ENCODE data around the gene NIPAL1.

NIPAL1 gene

GRCh38 chr4:48028696-48029095 lies 12.1 kb downstream of the NIPAL1 start:
- Histone ChIP-seq H3K27ac (ENCODE audit: low read length) (peak overlapping the region; percentile 44), H3K9me3 (ENCODE audit: insufficient read depth, low read depth, low read length) (no peaks in the 10 kb centered on the region), H3K27me3 (ENCODE audit: insufficient read depth, low read length) (no peaks in the 10 kb centered on the region), H3K4me3 (ENCODE audit: low read length) (peak overlapping the region; percentile 7; the same call in 1 of the 2 replicates), H3K4me1 (ENCODE audit: insufficient read depth, low read length) (peaks cover 28% of the 10 kb centered on the region), H3K36me3 (ENCODE audit: insufficient read depth, low read depth, low read length) (no peaks in the 10 kb centered on the region), H3K9ac (ENCODE audit: low read depth, low read length) (no peak overlapping the region)

- Histone ChIP-seq H3K9me3 (ENCODE audit: insufficient read depth, low read depth, low read length) (no peaks in the 10 kb centered on the region), H3K4me1 (ENCODE audit: insufficient read depth, low read length) (peaks cover 28% of the 10 kb centered on the region), H3K27me3 (ENCODE audit: insufficient read depth, low read length) (no peaks in the 10 kb centered on the region), H3K4me3 (ENCODE audit: low read length) (no peak overlapping the region), H3K36me3 (ENCODE audit: insufficient read depth, low read depth, low read length) (peaks cover 7% of the 10 kb centered on the region; the same call in 1 of the 2 replicates), H3K9ac (ENCODE audit: low read depth, low read length) (peak overlapping the region; percentile 2; the same call in 1 of the 2 replicates), H3K27ac (ENCODE audit: low read length) (no peak overlapping the region)
Observed at GRCh38 chr4:48030470-48030869, 13.9 kb downstream of the NIPAL1 start.

GRCh38 chr4:48031802-48032525 lies 15.4 kb downstream of the NIPAL1 start:
- Histone ChIP-seq H3K27me3 (ENCODE audit: insufficient read depth, low read length) (no peaks in the 10 kb centered on the region), H3K9ac (ENCODE audit: low read depth, low read length) (peak overlapping the region; percentile 16; the same call in 1 of the 2 replicates), H3K27ac (ENCODE audit: low read length) (no peak overlapping the region), H3K9me3 (ENCODE audit: insufficient read depth, low read depth, low read length) (no peaks in the 10 kb centered on the region), H3K4me1 (ENCODE audit: insufficient read depth, low read length) (peaks cover 28% of the 10 kb centered on the region), H3K36me3 (ENCODE audit: insufficient read depth, low read depth, low read length) (peaks cover 11% of the 10 kb centered on the region; the same call in 1 of the 2 replicates), H3K4me3 (ENCODE audit: low read length) (no peak overlapping the region)

GRCh38 chr4:48032721-48033120 lies 16.1 kb downstream of the NIPAL1 start:
- no peak overlapping the region for H3K9ac ChIP-seq (ENCODE audit: low read depth, low read length)
- H3K27me3 ChIP-seq (ENCODE audit: insufficient read depth, low read length): no peaks in the 10 kb centered on the region
- H3K36me3 ChIP-seq (ENCODE audit: insufficient read depth, low read depth, low read length): peaks cover 11% of the 10 kb centered on the region; the same call in 1 of the 2 replicates
- no peaks in the 10 kb centered on the region for H3K9me3 ChIP-seq (ENCODE audit: insufficient read depth, low read depth, low read length)
- peaks cover 28% of the 10 kb centered on the region for H3K4me1 ChIP-seq (ENCODE audit: insufficient read depth, low read length)
- no peak overlapping the region for H3K27ac ChIP-seq (ENCODE audit: low read length)
- H3K4me3 ChIP-seq (ENCODE audit: low read length): no peak overlapping the region

GRCh38 chr4:48033412-48033811 lies 16.8 kb downstream of the NIPAL1 start:
- Histone ChIP-seq H3K9ac (ENCODE audit: low read depth, low read length) (no peak overlapping the region), H3K27me3 (ENCODE audit: insufficient read depth, low read length) (no peaks in the 10 kb centered on the region), H3K27ac (ENCODE audit: low read length) (no peak overlapping the region), H3K4me3 (ENCODE audit: low read length) (no peak overlapping the region), H3K9me3 (ENCODE audit: insufficient read depth, low read depth, low read length) (no peaks in the 10 kb centered on the region), H3K36me3 (ENCODE audit: insufficient read depth, low read depth, low read length) (peaks cover 11% of the 10 kb centered on the region; the same call in 1 of the 2 replicates), H3K4me1 (ENCODE audit: insufficient read depth, low read length) (peaks cover 22% of the 10 kb centered on the region)

- Histone ChIP-seq H3K27ac (ENCODE audit: low read length) (no peak overlapping the region), H3K9me3 (ENCODE audit: insufficient read depth, low read depth, low read length) (no peaks in the 10 kb centered on the region)
Observed at GRCh38 chr4:48033825-48034413, 17.3 kb downstream of the NIPAL1 start.

GRCh38 chr4:48035952-48036351 lies 19.4 kb downstream of the NIPAL1 start:
- no peaks in the 10 kb centered on the region for H3K9me3 ChIP-seq (ENCODE audit: insufficient read depth, low read depth, low read length)
- no peak overlapping the region for H3K27ac ChIP-seq (ENCODE audit: low read length)
- no peaks in the 10 kb centered on the region; the same call in 1 of the 2 replicates for H3K4me1 ChIP-seq (ENCODE audit: insufficient read depth, low read length)
- no peak overlapping the region for H3K9ac ChIP-seq (ENCODE audit: low read depth, low read length)
- no peak overlapping the region for H3K4me3 ChIP-seq (ENCODE audit: low read length)
- no peaks in the 10 kb centered on the region for H3K27me3 ChIP-seq (ENCODE audit: insufficient read depth, low read length)
- peaks cover 11% of the 10 kb centered on the region; the same call in 1 of the 2 replicates for H3K36me3 ChIP-seq (ENCODE audit: insufficient read depth, low read depth, low read length)

More at GRCh38 chr4:48033825-48034413, 17.3 kb downstream of the NIPAL1 start:
- Histone ChIP-seq H3K36me3 (ENCODE audit: insufficient read depth, low read depth, low read length) (peaks cover 11% of the 10 kb centered on the region; the same call in 1 of the 2 replicates), H3K4me3 (ENCODE audit: low read length) (no peak overlapping the region), H3K4me1 (ENCODE audit: insufficient read depth, low read length) (peaks cover 18% of the 10 kb centered on the region), H3K27me3 (ENCODE audit: insufficient read depth, low read length) (no peaks in the 10 kb centered on the region), H3K9ac (ENCODE audit: low read depth, low read length) (no peak overlapping the region)

GRCh38 chr4:48037117-48037462 lies 20.5 kb downstream of the NIPAL1 start:
- Histone ChIP-seq H3K4me3 (ENCODE audit: low read length) (no peak overlapping the region), H3K36me3 (ENCODE audit: insufficient read depth, low read depth, low read length) (peaks cover 11% of the 10 kb centered on the region; the same call in 1 of the 2 replicates), H3K9me3 (ENCODE audit: insufficient read depth, low read depth, low read length) (no peaks in the 10 kb centered on the region), H3K4me1 (ENCODE audit: insufficient read depth, low read length) (no peaks in the 10 kb centered on the region), H3K27ac (ENCODE audit: low read length) (no peak overlapping the region), H3K9ac (ENCODE audit: low read depth, low read length) (no peak overlapping the region), H3K27me3 (ENCODE audit: insufficient read depth, low read length) (no peaks in the 10 kb centered on the region)

- no peaks in the 10 kb centered on the region; the same call in 1 of the 2 replicates for H3K4me1 ChIP-seq (ENCODE audit: insufficient read depth, low read length)
- H3K4me3 ChIP-seq (ENCODE audit: low read length): no peak overlapping the region
- no peak overlapping the region for H3K9ac ChIP-seq (ENCODE audit: low read depth, low read length)
- H3K27me3 ChIP-seq (ENCODE audit: insufficient read depth, low read length): no peaks in the 10 kb centered on the region
- peaks cover 11% of the 10 kb centered on the region; the same call in 1 of the 2 replicates for H3K36me3 ChIP-seq (ENCODE audit: insufficient read depth, low read depth, low read length)
- H3K9me3 ChIP-seq (ENCODE audit: insufficient read depth, low read depth, low read length): no peaks in the 10 kb centered on the region
- H3K27ac ChIP-seq (ENCODE audit: low read length): no peak overlapping the region
Observed at GRCh38 chr4:48038666-48039065, 22.1 kb downstream of the NIPAL1 start.

- Histone ChIP-seq H3K4me3 (ENCODE audit: low read length) (no peak overlapping the region), H3K9ac (ENCODE audit: low read depth, low read length) (no peak overlapping the region), H3K36me3 (ENCODE audit: insufficient read depth, low read depth, low read length) (peaks cover 10% of the 10 kb centered on the region; the same call in 1 of the 2 replicates), H3K9me3 (ENCODE audit: insufficient read depth, low read depth, low read length) (no peaks in the 10 kb centered on the region), H3K27me3 (ENCODE audit: insufficient read depth, low read length) (no peaks in the 10 kb centered on the region), H3K27ac (ENCODE audit: low read length) (no peak overlapping the region), H3K4me1 (ENCODE audit: insufficient read depth, low read length) (no peaks in the 10 kb centered on the region; the same call in 1 of the 2 replicates)
Observed at GRCh38 chr4:48039561-48039960, 23.0 kb downstream of the NIPAL1 start.

- Histone ChIP-seq H3K9ac (ENCODE audit: low read depth, low read length) (no peak overlapping the region), H3K4me1 (ENCODE audit: insufficient read depth, low read length) (no peaks in the 10 kb centered on the region; the same call in 1 of the 2 replicates), H3K4me3 (ENCODE audit: low read length) (no peak overlapping the region), H3K27ac (ENCODE audit: low read length) (no peak overlapping the region), H3K27me3 (ENCODE audit: insufficient read depth, low read length) (no peaks in the 10 kb centered on the region), H3K9me3 (ENCODE audit: insufficient read depth, low read depth, low read length) (no peaks in the 10 kb centered on the region), H3K36me3 (ENCODE audit: insufficient read depth, low read depth, low read length) (no peaks in the 10 kb centered on the region)
Observed at GRCh38 chr4:48041535-48042137, 25.1 kb downstream of the NIPAL1 start.

Measured in iPS-20b (cell line).